ENCODE results near the gene PLCH2.

GRCh38 chr1:2483970-2484369, 7.9 kb downstream of the PLCH2 start:
- TF ChIP-seq CTCF (IDR thresholded peaks at IDR 0.05) (no peak), POLR2A (IDR thresholded peaks at IDR 0.05) (no peak)
